Brain microvascular endothelial cell (primary cell): ENCODE data around the gene CPM.

Experiments used
- DNase-seq: peaks from one replicate; pipeline ENCODE4 v3.0.0-alpha.2; 2020
- H3K27ac ChIP-seq: fragments of 250-450 bp; sonication (Bioruptor Pico); 2 replicates; pipeline ENCODE4 v1.5.1; 2020; ENCODE audit warnings: mild to moderate bottlenecking, moderate library complexity
- H3K27me3 ChIP-seq: fragments of 250-450 bp; sonication (Bioruptor Pico); replicated peaks from 2 replicates; pipeline ENCODE4 v1.5.1; 2020; ENCODE audit warnings: mild to moderate bottlenecking
- H3K36me3 ChIP-seq: fragments of 250-450 bp; sonication (Bioruptor Pico); replicated peaks from 2 replicates; pipeline ENCODE4 v1.5.1; 2020; ENCODE audit warnings: mild to moderate bottlenecking
- H3K4me3 ChIP-seq: 2 replicates; pipeline ENCODE4 v1.5.1; 2011; ENCODE audit warnings: low read depth, mild to moderate bottlenecking, control low read depth, low read length, moderate library complexity
- in situ Hi-C: cut with HindIII; loops from 2 replicates; pipeline ENCODE4 v1.10.0; 2017; ENCODE audit warnings: low sequenced_read_pairs, low pct_ligation_motif_present
- TF ChIP-seq, protein P1 (sequence below): IDR thresholded peaks from 2 replicates; pipeline ENCODE4 v1.5.1; 2011; ENCODE audit warnings: low read depth, mild to moderate bottlenecking, moderate library complexity, low read length, control low read depth, inconsistent platforms; ENCODE audit errors: missing control alignments

Gene CPM

DNA sequence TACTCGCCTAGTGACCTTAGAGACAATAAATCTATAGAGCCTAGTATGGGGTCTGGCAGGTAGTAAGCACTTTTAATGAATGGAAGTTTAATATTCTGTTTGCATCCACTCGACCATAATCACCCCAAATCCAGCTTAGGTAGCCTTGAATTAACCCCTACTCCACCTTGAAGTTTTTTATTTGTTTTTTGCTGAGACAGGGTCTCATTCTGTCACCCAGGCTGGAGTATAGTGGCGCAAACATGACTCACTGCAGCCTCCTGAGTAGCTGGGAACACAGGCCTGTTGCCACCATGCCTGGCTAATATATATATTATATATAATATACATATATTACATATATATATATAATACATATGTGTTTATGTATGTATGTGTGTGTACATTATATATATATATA, 86.2 kb downstream of the CPM start:
- Histone ChIP-seq H3K36me3 (peaks cover 13% of the 10 kb centered on the region), H3K4me3 (no peak overlapping the region), H3K27me3 (no peaks in the 10 kb centered on the region), H3K27ac (no peak overlapping the region)
- TF ChIP-seq, protein P1, sequence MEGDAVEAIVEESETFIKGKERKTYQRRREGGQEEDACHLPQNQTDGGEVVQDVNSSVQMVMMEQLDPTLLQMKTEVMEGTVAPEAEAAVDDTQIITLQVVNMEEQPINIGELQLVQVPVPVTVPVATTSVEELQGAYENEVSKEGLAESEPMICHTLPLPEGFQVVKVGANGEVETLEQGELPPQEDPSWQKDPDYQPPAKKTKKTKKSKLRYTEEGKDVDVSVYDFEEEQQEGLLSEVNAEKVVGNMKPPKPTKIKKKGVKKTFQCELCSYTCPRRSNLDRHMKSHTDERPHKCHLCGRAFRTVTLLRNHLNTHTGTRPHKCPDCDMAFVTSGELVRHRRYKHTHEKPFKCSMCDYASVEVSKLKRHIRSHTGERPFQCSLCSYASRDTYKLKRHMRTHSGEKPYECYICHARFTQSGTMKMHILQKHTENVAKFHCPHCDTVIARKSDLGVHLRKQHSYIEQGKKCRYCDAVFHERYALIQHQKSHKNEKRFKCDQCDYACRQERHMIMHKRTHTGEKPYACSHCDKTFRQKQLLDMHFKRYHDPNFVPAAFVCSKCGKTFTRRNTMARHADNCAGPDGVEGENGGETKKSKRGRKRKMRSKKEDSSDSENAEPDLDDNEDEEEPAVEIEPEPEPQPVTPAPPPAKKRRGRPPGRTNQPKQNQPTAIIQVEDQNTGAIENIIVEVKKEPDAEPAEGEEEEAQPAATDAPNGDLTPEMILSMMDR, result no peak
- no peak for DNase-seq
- in situ Hi-C loops, result no loop called here

- H3K27ac ChIP-seq, result no peak overlapping the region
- no peak overlapping the region for H3K4me3 ChIP-seq
- TF ChIP-seq, protein P1, result no peak
- no peaks in the 10 kb centered on the region for H3K27me3 ChIP-seq
- peaks cover 29% of the 10 kb centered on the region for H3K36me3 ChIP-seq
- DNase-seq, result no peak
- in situ Hi-C loops, result no loop called here
Measured at GRCh38 chr12:68844788-68845695, 87.9 kb downstream of the CPM start.

DNA sequence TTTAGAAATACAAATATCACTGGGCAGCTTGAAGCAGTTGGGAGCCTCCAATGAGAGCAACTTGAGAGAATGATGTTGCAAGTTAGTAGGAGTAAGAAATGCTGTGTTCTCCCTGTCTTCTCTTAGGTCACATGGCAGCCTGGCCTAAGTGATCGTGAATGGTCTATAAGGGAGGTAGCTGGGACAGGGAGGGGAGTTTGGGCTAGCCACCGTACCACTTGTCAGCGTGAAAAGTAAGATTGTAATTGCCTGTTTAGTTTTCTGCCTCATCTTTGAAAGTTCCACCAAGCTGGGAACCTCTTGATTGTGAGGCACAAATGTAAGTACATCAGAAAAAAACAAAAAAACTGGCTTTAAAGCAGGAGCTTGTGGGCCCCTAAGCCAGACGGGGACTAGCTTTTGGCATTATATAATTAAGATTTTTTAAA, 88.6 kb downstream of the CPM start:
- Histone ChIP-seq H3K4me3 (no peak overlapping the region), H3K27ac (no peak overlapping the region), H3K36me3 (peaks cover 36% of the 10 kb centered on the region), H3K27me3 (no peaks in the 10 kb centered on the region)
- in situ Hi-C loops, result no loop called here
- DNase-seq, result no peak
- TF ChIP-seq, protein P1, result no peak

- Histone ChIP-seq H3K4me3 (no peak overlapping the region), H3K27ac (no peak overlapping the region), H3K36me3 (peaks cover 48% of the 10 kb centered on the region), H3K27me3 (no peaks in the 10 kb centered on the region)
- TF ChIP-seq, protein P1, result no peak
- no peak for DNase-seq
- in situ Hi-C loops, result no loop called here
Measured at GRCh38 chr12:68842784-68843567, 90.0 kb downstream of the CPM start.

DNA sequence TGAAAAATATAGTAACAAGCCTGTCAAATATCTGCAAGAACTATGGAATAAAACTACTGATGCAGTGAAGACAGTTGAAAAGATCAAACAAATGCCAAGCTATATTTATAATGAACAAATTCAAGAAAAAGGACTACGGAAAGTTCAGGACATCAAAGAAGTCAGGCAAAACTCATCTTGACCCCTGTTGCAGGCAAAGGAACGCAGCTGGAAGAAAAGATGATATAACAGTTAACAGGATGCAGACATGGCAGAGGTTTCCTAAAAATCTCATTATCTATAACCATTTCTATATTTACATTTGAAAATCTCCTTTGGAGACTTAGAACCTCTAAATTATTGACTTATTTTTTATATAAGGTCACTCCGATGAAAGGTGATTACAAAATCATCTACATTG, 90.8 kb downstream of the CPM start:
- Histone ChIP-seq H3K27me3 (no peaks in the 10 kb centered on the region), H3K36me3 (peaks cover 54% of the 10 kb centered on the region), H3K4me3 (no peak overlapping the region), H3K27ac (no peak overlapping the region)
- DNase-seq, result no peak
- TF ChIP-seq, protein P1, result no peak
- in situ Hi-C loops, result no loop called here
